ENCODE measurements around the gene DGKD.
A peak's percentile ranks its signal among the peaks of the same experiment; 100 is the strongest.

The DGKD gene

DNA sequence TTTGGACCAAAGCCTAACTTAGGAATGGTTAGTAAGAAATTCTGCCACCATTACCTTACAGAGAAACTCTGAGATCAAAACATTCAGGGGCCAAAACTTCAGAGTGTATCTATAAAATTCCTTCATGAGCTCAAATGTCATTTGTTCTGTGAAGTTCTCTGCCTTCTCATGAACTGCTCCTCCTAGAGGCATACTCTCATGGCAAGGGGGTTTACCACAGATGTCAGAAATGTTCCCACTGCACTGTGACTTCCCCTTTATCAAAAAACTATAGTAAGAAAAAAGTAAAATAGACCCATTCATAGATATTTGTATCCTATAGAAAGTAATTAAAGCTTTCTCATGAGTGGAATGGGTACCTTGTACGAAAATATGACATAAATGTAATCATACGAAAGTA is 143.8 kb downstream of the DGKD start:
- no peak for DNase-seq (ENCODE audit: low read depth in 2 of 2)

DNA sequence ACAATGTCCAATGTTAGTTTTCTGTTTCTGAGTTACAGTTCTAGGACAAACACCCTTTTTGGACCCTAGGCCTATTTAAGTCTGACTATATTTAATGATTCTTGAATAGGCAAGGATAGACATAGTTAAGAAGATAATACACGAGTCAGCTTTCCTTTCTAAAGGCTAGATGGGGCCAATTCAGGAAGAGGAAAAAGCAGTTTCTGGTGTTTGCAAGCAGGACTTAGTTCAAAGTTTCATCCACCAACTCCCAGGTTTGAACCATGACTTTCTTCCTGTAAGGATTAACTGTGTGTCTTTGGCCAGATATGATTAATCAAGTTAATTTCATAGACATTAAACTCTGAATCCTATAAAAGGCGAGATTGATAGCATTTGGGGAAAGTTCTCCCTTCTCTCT is 145.6 kb downstream of the DGKD start:
- no peak for DNase-seq (ENCODE audit: low read depth in 2 of 2)

DNA sequence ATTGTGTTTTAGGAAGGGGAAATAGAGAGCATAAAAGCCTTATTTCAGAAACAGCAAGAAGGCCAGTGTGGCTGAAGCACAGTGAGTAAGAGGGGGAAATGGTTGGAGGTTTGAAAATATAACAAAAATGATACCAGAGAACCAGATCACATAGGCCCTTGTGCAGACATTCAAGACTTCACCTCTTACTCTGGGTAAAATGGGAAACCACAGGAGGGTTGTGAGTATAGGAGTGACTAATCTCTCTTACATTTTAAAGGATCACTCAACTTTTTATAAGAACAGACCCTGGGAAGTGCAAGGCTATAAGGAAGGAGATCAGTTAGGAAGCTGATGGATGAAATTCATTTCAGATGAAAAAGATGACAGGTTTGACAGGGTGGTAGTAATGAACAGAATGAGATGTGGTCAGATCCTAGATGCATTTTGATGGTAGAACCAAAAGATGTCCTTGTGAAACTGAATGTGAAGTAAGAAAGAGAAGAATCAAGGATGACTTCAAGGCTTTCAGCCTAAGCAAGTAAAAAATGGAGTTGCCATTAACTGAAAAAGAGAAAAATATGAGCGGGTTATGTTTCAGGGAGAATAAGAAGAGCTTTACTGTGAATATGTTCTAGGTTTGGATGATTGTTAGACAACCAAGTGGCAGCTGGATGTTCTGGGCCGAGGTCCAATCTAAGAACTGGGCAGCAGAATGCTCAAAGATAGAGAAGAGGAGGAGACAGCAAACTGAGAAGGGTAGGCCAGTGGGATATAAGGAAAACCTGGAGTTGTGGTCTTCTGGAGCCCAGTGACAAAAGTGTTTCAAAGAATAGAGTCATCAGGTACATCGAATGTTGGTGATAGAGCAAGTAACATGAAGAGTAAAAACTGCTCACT is 147.1 kb downstream of the DGKD start:
- peak; percentile 16 to 24 for DNase-seq (ENCODE audit: low read depth in 2 of 2)

DNA sequence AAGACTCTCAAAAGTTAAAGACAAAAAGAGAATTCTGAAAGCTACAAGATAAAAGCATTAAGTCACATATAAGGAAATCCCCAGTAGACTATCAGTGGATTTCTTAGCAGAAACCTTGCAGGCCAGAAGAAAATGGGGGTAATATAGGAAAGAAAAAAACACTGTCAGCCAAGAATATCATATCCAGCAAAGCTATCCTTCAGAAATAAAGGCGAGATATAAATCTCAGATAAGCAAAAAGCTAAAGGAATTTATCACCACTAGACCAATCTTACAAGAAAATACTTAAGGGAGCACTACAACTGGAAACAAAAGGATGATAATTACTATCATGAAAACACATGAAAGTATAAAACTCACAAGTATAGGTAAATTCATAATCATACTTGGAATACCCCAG is 149.2 kb downstream of the DGKD start:
- DNase-seq (ENCODE audit: low read depth in 2 of 2): no peak

DNA sequence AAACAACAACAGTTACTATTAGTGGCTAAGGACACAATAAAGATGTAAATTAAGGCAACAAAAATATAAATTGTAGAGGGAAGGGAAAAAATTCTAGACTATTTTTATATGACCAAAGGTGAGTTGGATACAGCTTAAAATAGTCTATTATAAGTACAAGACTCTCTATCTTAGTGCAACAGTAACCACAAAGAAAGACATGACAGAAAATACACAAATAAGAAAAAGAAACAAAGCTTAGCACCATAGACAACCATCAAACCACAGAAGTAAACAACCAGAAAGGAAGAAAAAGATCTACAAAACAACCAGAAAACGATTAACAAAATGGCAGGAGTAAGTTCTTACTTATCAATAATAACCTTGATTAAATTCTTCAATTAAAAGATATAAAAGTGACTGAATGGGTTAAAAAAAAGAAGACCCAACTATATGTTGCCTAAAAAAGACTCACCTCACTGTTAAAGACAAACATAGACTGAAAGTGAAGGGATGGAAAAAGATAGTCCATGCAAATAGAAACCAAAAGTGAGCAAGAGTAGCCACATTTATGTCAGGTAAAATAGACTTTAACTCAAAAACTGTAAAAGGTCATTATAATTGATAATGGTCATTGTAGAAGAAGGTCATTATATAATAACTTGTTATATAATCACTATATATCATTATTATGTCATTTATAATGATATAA is 149.8 kb downstream of the DGKD start:
- DNase-seq (ENCODE audit: low read depth in 2 of 2): no peak

DNA sequence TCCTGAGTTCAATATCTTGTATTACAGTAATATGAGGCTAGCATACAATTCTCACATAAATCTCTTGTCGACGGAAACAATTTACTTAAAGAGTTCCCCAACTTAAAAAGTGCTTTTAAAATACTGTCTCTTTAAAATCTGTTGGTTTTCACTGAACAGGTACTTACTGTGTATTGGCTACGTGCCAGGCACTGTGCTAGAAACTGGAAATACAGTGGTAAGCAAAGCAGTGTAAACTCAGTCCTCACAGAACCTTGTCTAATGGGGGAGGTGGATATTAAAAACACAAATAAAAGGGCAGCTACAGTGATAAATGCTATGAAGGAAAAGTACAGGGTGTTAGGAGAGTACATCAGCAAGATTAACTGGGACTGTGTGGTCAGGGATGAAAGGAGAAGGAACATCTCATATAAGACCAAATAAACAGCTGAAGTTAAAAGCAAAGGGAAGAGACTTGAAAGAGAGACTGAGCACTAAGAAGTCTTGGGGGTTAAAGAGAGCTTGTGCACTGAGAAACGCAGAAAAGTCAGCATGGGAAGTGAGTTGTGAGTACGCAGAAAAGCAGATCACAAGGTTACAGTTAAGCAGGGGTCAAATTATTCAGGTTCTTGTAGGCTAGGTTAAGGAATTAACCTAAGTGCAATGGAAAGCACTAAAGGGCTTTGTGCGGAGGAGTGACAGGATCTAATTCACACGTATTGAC is 159.8 kb downstream of the DGKD start:
- no peak for DNase-seq (ENCODE audit: low read depth in 2 of 2)

DNA sequence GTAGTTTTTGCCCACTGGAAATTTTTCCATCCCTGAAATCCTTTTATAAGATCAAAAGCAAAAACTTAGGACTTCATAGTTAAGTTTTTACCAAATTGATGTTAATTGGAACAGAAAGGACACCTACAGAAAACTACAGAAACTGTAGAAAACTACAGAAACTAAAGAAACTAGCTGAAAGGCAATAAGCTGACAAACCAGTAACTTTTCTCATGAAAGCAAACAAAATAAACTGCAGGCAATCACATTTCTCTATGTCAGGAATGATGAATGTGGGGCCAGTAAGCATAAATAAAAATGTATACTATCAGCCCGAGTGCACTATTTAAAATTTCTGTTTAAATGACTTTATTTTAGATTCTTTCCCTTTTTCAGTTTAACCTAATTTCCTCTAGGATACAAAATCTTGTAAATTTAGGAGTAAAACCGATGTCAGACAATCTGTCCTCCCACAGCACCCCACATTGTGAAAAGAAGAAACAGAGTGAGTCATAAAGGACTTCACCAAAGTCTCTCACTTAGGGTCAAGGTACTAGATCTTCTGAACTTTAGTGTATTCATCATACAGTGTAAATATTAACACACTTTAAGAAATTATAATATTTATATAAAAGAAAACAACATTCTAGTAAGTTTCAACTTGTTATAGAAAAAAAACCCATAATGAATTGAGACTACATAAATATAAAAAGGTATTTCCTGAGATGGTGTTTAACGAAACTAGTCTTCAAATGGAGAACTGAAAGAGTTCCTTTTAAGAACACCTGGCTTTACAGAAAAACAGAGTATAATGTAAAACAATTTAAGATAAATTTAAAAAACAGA is 165.7 kb downstream of the DGKD start:
- no peak for DNase-seq (ENCODE audit: low read depth in 2 of 2)
